Dendritic cell treated with granulocyte-macrophage colony-stimulating factor and Interleukin-4, amounts not matched to agents 40 ng/mL and 50 ng/mL, for 4 days (primary cell): ENCODE measurements around the gene CCNG2.
A peak's percentile ranks its signal among the peaks of the same experiment; 100 is the strongest.
"Not testable (repeated sequence)": the region's sequence is repeated elsewhere in the genome, so short reads cannot be mapped to it uniquely, and the experiment has no call there.

ENCODE experiments used
- H3K27ac Mint-ChIP-seq: one replicate; pipeline ENCODE4 v1.8.0; 2022; ENCODE audit warnings: mild to moderate bottlenecking, mixed read lengths
- H3K27me3 Mint-ChIP-seq: one replicate; pipeline ENCODE4 v1.8.0; 2022; ENCODE audit warnings: mild to moderate bottlenecking, mixed read lengths
- H3K36me3 Mint-ChIP-seq: one replicate; pipeline ENCODE4 v1.8.0; 2022; ENCODE audit warnings: low read depth, mixed read lengths
- H3K4me1 Mint-ChIP-seq: one replicate; pipeline ENCODE4 v1.8.0; 2022; ENCODE audit warnings: low read depth, mixed read lengths
- H3K4me3 Mint-ChIP-seq: one replicate; pipeline ENCODE4 v1.8.0; 2022; ENCODE audit warnings: mild to moderate bottlenecking, moderate library complexity, mixed read lengths
- H3K9me3 Mint-ChIP-seq: one replicate; pipeline ENCODE4 v1.8.0; 2022; ENCODE audit warnings: mixed read lengths
- intact Hi-C: fragments of 100-400 bp; cut with micrococcal nuclease; formaldehyde crosslinking; loops from one replicate; pipeline ENCODE4 v1.15.0; 2022

Gene CCNG2

DNA sequence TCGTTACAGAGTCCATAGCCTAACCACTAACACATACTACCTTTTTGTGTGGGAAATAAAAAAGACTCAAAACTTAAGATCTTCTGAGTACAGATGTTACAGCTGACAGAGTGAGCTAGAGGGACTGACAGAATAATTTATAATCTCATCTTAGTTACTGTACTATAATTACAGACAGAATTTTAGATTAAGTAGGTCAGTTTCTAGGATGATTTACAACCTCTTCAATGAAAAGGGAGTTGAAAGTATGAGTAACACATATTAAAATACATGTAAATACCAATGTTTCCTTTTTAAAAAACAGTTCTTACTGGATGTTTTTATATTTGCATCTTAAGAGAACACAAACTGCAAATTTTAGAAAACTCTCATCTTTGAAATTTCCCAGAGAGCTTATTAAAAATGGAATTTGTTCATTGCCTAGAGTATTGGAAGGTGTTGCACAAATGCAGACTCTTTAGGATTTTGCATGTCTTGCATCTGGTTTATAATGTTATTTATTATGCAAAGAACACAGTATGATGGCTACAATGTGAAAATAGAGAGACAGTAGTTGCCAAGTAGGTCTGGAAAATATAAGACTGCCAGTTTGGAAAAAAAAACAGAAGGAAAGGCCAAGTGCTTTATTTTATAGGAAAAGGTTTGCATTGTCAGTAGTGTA lies 24.2 kb upstream of the CCNG2 start:
- Mint-ChIP-seq H3K27me3 (no peaks in the 10 kb centered on the region), H3K36me3 (no peaks in the 10 kb centered on the region), H3K27ac (no peak overlapping the region), H3K4me1 (peaks cover 7% of the 10 kb centered on the region), H3K4me3 (no peak overlapping the region), H3K9me3 (no peaks in the 10 kb centered on the region)
- intact Hi-C loops, result no loop called here

DNA sequence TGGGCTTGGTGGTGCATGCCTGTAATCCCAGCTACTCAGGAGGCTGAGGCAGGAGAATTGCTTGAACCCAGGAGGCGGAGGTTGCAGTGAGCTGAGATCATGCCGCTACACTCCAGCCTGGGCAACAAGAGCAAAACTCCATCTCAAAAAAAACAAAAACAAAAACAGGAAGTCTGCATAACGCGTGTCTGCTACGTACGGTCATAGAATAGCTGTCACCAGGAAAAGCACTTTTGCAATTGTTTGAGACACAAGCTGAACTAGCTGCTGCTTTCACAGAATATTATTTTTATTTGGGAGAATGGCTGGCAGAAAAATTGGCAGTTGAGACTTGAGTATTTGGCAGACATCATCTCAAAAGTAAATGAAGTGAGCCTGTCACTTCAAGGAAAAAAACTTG lies 19.6 kb upstream of the CCNG2 start:
- H3K4me1 Mint-ChIP-seq, H3K9me3 Mint-ChIP-seq, H3K36me3 Mint-ChIP-seq, intact Hi-C loops, H3K27me3 Mint-ChIP-seq: not testable (repeated sequence)
- H3K4me3 Mint-ChIP-seq, result peak overlapping the region; percentile 40
- peak overlapping the region; percentile 60 for H3K27ac Mint-ChIP-seq

DNA sequence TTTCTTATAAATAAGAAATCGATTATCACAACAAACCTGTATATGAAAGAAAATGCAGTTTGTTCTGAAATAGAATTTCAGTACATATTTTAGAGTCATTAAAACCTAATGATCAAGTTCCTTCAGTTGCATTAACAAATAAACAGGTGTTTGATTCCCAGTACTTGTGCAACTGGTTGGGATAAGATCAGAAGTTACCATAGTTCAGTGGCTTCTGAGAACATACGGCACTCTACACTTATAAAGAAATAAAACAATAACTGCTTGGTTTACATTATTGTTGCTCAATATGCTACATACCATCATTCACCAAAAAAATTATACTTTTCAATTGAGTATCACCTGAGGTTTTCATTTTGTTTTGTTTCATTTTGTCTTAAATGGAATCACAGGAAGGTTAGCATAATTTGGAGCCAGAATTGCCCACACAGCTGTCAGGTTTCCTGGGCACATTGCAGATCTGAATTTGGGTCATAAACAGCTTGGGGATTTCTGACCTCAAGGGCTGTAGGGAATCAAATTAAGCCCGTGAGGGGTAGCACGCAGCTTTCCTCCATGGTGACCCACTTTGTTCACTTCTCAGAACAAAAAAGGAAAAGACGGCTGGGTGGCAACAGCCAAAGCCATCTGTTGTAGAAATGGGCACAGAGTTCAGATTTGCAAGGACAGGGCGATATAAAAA lies 14.9 kb upstream of the CCNG2 start:
- intact Hi-C loops, result no loop called here
- H3K4me1 Mint-ChIP-seq, result peaks cover 18% of the 10 kb centered on the region
- H3K27me3 Mint-ChIP-seq, result no peaks in the 10 kb centered on the region
- no peak overlapping the region for H3K27ac Mint-ChIP-seq
- H3K36me3 Mint-ChIP-seq, result no peaks in the 10 kb centered on the region
- H3K4me3 Mint-ChIP-seq, result no peak overlapping the region
- H3K9me3 Mint-ChIP-seq, result no peaks in the 10 kb centered on the region

DNA sequence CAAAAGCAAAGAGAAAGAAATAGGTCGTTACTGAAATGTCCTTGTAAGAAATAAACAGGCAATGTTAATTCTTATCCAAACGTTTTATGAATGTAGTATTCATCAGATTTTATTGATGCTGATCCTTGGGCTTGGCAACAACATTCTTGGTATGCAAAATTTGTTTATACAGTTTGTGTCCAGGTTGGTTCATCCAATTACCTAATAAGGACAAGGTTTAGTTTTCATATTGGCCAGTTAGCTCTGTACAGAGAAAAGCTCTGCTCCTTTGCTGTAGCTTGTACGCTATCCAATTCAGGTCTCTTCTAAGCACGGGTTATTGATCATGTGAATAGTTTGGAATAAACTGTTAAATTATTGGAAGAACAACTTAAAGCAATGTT lies 14.4 kb upstream of the CCNG2 start:
- no peaks in the 10 kb centered on the region for H3K36me3 Mint-ChIP-seq
- H3K4me3 Mint-ChIP-seq, result no peak overlapping the region
- intact Hi-C loops, result no loop called here
- H3K9me3 Mint-ChIP-seq, result no peaks in the 10 kb centered on the region
- peaks cover 18% of the 10 kb centered on the region for H3K4me1 Mint-ChIP-seq
- no peak overlapping the region for H3K27ac Mint-ChIP-seq
- H3K27me3 Mint-ChIP-seq, result no peaks in the 10 kb centered on the region

DNA sequence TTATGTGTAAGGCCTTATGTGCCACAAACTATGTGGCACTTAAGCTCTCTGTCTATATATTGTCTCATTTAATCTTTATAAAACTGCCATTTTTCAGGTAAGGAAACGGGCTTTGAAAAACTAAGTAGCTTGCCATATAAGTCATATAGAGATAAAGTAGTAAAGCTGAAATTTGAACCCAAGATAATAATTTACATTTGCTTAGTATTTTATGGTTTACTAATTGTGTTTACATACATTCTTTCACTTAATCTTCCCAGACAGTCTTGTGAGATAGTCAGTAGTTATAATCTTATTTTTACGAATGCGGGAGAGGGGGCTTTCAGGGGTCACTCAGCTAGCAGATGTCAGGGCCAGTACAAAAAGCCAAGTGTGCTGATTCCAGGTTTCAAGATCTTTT lies 13.9 kb upstream of the CCNG2 start:
- Mint-ChIP-seq H3K9me3 (no peaks in the 10 kb centered on the region), H3K4me3 (no peak overlapping the region), H3K27me3 (no peaks in the 10 kb centered on the region), H3K4me1 (peaks cover 18% of the 10 kb centered on the region), H3K36me3 (no peaks in the 10 kb centered on the region), H3K27ac (no peak overlapping the region)
- intact Hi-C loops, result no loop called here

DNA sequence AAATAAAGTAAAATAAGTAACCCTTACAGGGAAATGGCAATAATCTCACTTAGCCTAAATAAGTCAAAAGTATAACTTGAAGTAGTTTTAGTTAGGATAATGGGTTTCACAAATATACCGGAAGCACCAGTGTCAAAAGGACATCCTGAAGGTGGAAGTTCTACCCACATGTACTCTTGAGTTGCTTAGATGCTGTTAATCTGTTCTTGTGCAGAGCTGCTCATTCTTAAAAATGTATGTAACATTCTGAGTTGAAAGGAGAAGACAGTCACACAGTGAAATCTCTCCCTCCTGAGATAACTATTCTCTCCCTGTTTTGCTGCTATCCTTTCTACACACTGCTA lies 11.2 kb upstream of the CCNG2 start:
- intact Hi-C loops, result no loop called here
- no peaks in the 10 kb centered on the region for H3K9me3 Mint-ChIP-seq
- H3K4me3 Mint-ChIP-seq, result no peak overlapping the region
- no peaks in the 10 kb centered on the region for H3K36me3 Mint-ChIP-seq
- H3K27ac Mint-ChIP-seq, result peak overlapping the region; percentile 48
- no peaks in the 10 kb centered on the region for H3K27me3 Mint-ChIP-seq
- peaks cover 18% of the 10 kb centered on the region for H3K4me1 Mint-ChIP-seq

DNA sequence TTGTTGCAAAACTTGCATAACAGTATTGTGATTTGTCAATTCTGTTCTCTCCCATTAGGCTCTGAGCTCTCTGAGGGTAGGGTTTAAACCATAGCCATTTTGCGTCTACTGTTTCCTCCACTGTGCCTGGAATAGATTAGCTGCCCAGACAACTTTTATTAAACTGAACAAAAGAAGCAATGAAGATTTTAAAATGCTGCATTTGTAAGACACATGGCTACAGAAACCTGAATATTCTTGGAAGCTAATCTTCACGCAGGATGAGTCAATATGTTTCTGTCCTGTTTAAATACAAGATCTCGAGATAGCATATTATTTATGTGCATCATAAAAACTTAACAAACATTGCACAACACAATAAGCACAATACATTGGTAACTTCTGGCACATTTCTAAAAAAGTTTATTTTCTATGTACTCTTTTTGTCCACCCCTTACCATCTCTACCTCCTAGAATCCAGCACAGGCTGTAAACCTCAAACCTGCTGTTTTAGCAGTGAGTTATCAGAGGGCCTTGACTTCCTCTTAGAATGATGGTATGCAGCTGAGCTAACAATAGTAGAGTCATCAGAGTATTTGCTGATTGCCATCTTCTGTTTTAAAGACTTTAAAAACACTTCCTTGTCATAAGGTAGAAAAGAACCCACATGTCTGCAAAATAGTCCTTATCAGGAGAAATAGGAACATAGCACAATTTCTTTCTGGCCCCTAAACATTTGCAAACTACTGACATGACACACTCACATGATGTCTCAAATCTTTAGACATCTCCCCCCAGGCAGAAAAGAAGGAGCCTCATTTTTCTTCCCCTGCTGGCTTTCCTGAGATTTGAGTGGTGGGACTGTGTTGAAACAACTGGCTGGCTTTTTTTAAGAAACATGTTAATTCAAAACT lies 10.6 kb upstream of the CCNG2 start:
- H3K4me3 Mint-ChIP-seq, result no peak overlapping the region
- no peaks in the 10 kb centered on the region for H3K36me3 Mint-ChIP-seq
- H3K9me3 Mint-ChIP-seq, result no peaks in the 10 kb centered on the region
- peak overlapping the region; percentile 48 for H3K27ac Mint-ChIP-seq
- peaks cover 18% of the 10 kb centered on the region for H3K4me1 Mint-ChIP-seq
- intact Hi-C loops, result no loop called here
- H3K27me3 Mint-ChIP-seq, result no peaks in the 10 kb centered on the region

DNA sequence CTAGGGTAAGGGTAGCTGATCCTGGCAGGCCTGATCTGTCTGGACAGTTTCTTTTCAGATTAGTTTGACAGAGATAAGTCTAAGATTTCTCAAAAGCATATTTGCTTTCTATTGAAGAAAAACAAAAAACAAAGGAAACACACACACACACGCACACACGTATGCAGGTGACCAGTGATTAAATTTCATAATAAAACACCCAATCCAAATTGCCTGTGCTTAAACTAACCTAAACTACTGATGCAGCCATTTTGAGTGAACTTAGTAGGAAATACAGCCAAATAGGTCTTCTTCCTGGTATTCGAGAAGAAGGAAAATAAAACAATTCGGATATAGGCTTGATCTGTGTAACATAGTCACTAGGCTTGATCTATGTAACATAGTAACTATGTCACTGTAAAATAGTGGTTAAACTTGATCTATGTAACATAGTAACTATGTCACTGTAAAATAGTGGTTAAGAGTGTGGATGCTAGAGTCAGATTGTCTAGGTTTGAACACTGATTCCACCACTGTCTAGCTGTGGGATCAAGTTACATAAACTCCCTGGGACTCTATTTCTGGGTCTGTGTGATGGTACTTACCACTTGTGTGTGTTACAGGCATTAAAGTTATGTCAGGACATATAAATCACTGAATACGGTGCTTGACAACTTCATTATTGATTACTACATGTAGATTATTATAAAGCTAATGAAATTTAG lies 9.8 kb upstream of the CCNG2 start:
- intact Hi-C loops, result no loop called here
- H3K4me1 Mint-ChIP-seq, result peaks cover 18% of the 10 kb centered on the region
- no peaks in the 10 kb centered on the region for H3K9me3 Mint-ChIP-seq
- H3K27me3 Mint-ChIP-seq, result no peaks in the 10 kb centered on the region
- H3K27ac Mint-ChIP-seq, result peak overlapping the region; percentile 48
- H3K4me3 Mint-ChIP-seq, result no peak overlapping the region
- no peaks in the 10 kb centered on the region for H3K36me3 Mint-ChIP-seq

DNA sequence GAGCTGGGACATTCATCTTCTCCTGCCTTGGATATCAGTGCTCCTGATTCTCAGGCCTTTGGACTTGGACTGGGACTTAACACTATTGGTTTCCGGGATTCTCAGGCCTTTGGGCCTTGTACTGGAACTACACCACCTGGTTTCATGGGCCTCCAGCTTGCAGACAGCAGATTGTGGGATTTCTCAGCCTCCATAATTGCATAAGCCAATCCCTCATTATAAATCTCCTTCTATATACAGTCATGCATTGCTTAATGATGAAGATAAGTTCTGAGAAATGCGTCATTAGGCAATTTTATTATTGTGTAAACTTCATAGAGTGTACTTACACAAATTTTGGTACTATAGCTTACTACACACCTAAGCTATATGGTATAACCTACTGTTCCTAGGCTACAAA lies 8.9 kb upstream of the CCNG2 start:
- Mint-ChIP-seq H3K4me1 (peaks cover 23% of the 10 kb centered on the region), H3K4me3 (no peak overlapping the region), H3K27ac (no peak overlapping the region), H3K27me3 (no peaks in the 10 kb centered on the region), H3K9me3 (no peaks in the 10 kb centered on the region), H3K36me3 (no peaks in the 10 kb centered on the region)
- intact Hi-C loops, result no loop called here

DNA sequence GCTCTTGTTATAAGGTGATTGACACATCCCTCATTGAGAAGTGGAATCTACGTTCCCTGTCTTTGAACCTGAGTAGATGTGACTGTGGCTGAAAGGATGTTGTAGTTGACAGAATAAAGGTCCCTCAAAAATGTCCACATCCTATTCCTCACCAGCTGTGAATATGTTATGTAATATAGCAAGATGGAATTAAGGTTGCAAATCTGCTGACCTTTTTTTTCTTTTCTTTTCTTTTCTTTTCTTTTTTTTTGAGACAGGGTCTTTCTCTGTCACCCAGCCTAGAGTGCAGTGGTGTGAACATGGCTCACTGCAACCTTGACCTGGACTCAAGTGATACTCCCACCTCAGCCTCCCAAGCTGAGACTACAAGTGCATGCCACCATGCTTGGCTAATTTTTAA lies 7.2 kb upstream of the CCNG2 start:
- no peak overlapping the region for H3K27ac Mint-ChIP-seq
- no peaks in the 10 kb centered on the region for H3K9me3 Mint-ChIP-seq
- H3K27me3 Mint-ChIP-seq, result no peaks in the 10 kb centered on the region
- peaks cover 27% of the 10 kb centered on the region for H3K4me1 Mint-ChIP-seq
- H3K36me3 Mint-ChIP-seq, result no peaks in the 10 kb centered on the region
- no peak overlapping the region for H3K4me3 Mint-ChIP-seq
- intact Hi-C loops, result no loop called here

DNA sequence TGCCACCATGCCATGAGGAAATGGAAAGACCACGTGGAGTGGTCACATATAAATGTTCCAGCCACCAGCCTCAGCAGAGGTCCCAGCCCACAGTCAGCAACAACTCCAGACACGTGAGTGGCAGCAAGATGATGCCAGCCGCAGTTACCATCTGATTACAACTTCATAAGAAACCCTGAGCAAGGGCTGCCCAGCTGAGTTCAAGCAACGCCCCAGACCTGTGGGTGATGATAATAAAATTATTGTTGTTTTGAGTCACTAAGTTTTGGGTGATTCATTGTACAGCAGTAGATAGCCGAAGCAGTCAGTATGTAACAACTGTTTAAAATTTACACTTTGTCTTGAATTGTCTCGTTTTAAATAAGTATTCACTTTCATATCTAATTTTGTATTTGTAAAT lies 5.8 kb upstream of the CCNG2 start:
- Mint-ChIP-seq H3K36me3 (no peaks in the 10 kb centered on the region), H3K4me1 (peaks cover 30% of the 10 kb centered on the region), H3K9me3 (no peaks in the 10 kb centered on the region), H3K27me3 (no peaks in the 10 kb centered on the region), H3K27ac (no peak overlapping the region), H3K4me3 (no peak overlapping the region)
- intact Hi-C loops, result no loop called here

DNA sequence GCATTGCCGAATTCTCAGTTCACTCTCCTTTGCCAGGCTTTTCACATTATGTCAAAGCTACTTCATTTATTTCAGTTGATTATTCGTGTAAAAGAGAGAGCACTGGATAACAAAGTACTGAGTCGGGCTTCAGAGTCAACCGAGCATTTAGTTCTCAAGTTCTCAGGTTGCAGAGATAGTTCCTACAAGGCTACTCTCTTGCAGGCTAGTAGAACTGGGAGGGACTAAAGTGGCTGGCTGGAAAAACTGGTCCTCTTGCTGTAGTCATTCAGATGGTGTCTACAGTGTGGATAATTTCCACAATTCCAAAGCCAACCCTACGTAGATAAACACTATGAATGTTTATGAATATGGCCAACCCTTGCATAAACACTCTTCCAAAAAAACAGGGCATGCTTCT lies 4.6 kb upstream of the CCNG2 start:
- H3K4me1 Mint-ChIP-seq, result peaks cover 26% of the 10 kb centered on the region

DNA sequence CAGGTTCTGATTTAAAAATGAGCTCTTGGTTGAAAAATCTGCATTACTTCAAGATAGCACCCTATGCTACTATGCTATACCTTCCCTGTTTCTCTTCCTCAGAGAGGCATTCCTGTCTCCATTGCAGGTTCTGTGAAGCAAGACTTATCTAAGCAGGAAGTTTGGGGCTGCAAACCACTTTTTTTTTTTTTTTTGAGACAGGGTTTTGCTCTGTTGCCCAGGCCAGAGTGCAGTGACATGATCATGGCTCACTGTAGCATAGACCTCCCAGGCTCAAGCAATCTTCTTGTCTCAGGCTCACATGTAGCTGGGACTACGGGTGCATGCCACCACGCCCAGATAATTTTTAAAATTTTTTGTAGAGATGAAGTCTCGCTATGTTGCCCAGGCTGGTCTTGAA lies 4.0 kb upstream of the CCNG2 start:
- Mint-ChIP-seq H3K9me3 (no peaks in the 10 kb centered on the region), H3K27me3 (no peaks in the 10 kb centered on the region), H3K36me3 (peaks cover 16% of the 10 kb centered on the region), H3K4me1 (peaks cover 26% of the 10 kb centered on the region), H3K4me3 (no peak overlapping the region), H3K27ac (no peak overlapping the region)
- intact Hi-C loops, result no loop called here

More for the DNA sequence above, 4.6 kb upstream of the CCNG2 start:
- H3K4me3 Mint-ChIP-seq, result no peak overlapping the region
- H3K27me3 Mint-ChIP-seq, result no peaks in the 10 kb centered on the region
- no peak overlapping the region for H3K27ac Mint-ChIP-seq
- intact Hi-C loops, result no loop called here
- H3K36me3 Mint-ChIP-seq, result peaks cover 10% of the 10 kb centered on the region
- H3K9me3 Mint-ChIP-seq, result no peaks in the 10 kb centered on the region

DNA sequence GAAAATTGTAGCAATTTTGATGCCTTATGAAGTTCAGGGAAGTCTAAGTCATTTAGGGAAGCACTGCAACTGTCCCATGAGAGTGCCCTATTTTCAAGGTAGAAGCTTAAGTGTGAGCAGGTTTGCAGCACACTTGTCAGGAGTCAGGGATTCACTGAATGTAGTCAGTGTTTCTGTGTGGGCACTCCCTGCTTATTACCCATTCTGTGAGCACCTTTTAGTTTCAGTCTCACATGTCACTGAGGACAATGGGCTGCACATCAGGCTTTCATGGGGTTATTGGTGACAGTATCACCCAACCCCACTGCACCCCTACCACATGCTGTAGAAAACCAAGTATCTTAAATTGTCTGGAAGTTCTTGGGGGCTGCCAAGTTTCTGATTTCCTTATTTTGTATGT lies 2.9 kb upstream of the CCNG2 start:
- H3K4me3 Mint-ChIP-seq, result no peak overlapping the region
- no peaks in the 10 kb centered on the region for H3K27me3 Mint-ChIP-seq
- no peaks in the 10 kb centered on the region for H3K9me3 Mint-ChIP-seq
- H3K27ac Mint-ChIP-seq, result no peak overlapping the region
- intact Hi-C loops, result no loop called here
- H3K4me1 Mint-ChIP-seq, result peaks cover 31% of the 10 kb centered on the region
- peaks cover 26% of the 10 kb centered on the region for H3K36me3 Mint-ChIP-seq
